Common myeloid progenitor, CD34-positive (primary cell): ENCODE results near the gene POU3F4.
A peak's percentile ranks its signal among the peaks of the same experiment; 100 is the strongest.

ENCODE experiments used
- CTCF ChIA-PET: fragments of 350-600 bp; sonication (Branson Sonifier 250); formaldehyde crosslinking; loops from one replicate; lab custom pipeline; 2021; ENCODE audit warnings: antibody characterized with exemption; lab: Charles Lee
- POLR2A ChIA-PET: fragments of 350-600 bp; sonication (Branson Sonifier 250); formaldehyde crosslinking; loops from one replicate; lab custom pipeline; 2021; ENCODE audit warnings: antibody characterized with exemption; lab: Charles Lee
- DNase-seq, 3 donors: peaks; one replicate each; pipeline versions ENCODE4 v3.0.0 to v3.0.0-alpha.2; 2013
- H3K27ac ChIP-seq, 2 experiments: 1 replicate in 1 of 2; 2 replicates in 1 of 2; pipeline ENCODE4 v1.7.0; 2013; ENCODE audit warnings: inconsistent platforms in 2 of 2, low read length in 2 of 2, mild to moderate bottlenecking in 2 of 2, low read depth in 1 of 2, moderate library complexity in 1 of 2; ENCODE audit not compliant: severe bottlenecking in 2 of 2, insufficient read depth in 1 of 2, poor library complexity in 1 of 2
- H3K27me3 ChIP-seq, 5 experiments: replicated peaks in 2 of 5; 1 replicate in 3 of 5; 2 replicates in 2 of 5; pipeline versions ENCODE4 v1.6.1 to v1.7.0; 2013; ENCODE audit warnings: low read length in 4 of 5, mild to moderate bottlenecking in 2 of 5, moderate library complexity in 2 of 5, inconsistent platforms in 1 of 5; ENCODE audit not compliant: insufficient read depth in 5 of 5, control insufficient read depth in 4 of 5
- H3K36me3 ChIP-seq, 4 experiments: 1 replicate in 2 of 4; 2 replicates in 2 of 4; pipeline versions ENCODE4 v1.6.1 to v1.7.0; 2013; ENCODE audit warnings: low read length in 3 of 4, control low read depth in 1 of 4, mild to moderate bottlenecking in 1 of 4; ENCODE audit not compliant: control insufficient read depth in 4 of 4, insufficient read depth in 4 of 4
- H3K4me1 ChIP-seq, 4 experiments: 1 replicate in 3 of 4; 2 replicates in 1 of 4; pipeline versions ENCODE4 v1.6.1 to v1.7.1; 2013; ENCODE audit warnings: low read length in 3 of 4, mild to moderate bottlenecking in 3 of 4, control low read depth in 1 of 4, inconsistent platforms in 1 of 4, moderate library complexity in 1 of 4; ENCODE audit not compliant: control insufficient read depth in 4 of 4, insufficient read depth in 4 of 4; ENCODE audit errors: control extremely low read depth in 1 of 4
- H3K4me3 ChIP-seq, 7 experiments: 1 replicate in 4 of 7; 2 replicates in 3 of 7; pipeline versions ENCODE4 v1.5.1 to v1.7.0; 2013; ENCODE audit warnings: mild to moderate bottlenecking in 7 of 7, low read length in 6 of 7, moderate library complexity in 6 of 7, inconsistent platforms in 2 of 7, low read depth in 2 of 7, control low read depth in 1 of 7; ENCODE audit not compliant: insufficient read depth in 4 of 7, control insufficient read depth in 1 of 7; ENCODE audit errors: extremely low read depth in 1 of 7
- H3K9me3 ChIP-seq, 5 experiments: 1 replicate in 4 of 5; 2 replicates in 1 of 5; pipeline versions ENCODE4 v1.6.1 to v1.7.1; 2013; ENCODE audit warnings: low read length in 4 of 5, mild to moderate bottlenecking in 2 of 5, inconsistent platforms in 1 of 5, low read depth in 1 of 5, moderate library complexity in 1 of 5; ENCODE audit not compliant: control insufficient read depth in 4 of 5, insufficient read depth in 2 of 5; ENCODE audit errors: control extremely low read depth in 1 of 5
- WGBS: methylation state at CpG from one replicate; pipeline ENCODE4 v1.1.5; 2013; ENCODE audit not compliant: insufficient coverage; 5-methylcytosine and 5-hydroxymethylcytosine counted together

The POU3F4 gene

GRCh38 chrX:83529950-83530349, 21.9 kb downstream of the POU3F4 start:
- Histone ChIP-seq H3K9me3 (no peaks in the 10 kb centered on the region), H3K36me3 (no peaks in the 10 kb centered on the region), H3K27ac (no peak overlapping the region), H3K27me3 (peaks cover 0 to 6% (median 0%) of the 10 kb centered on the region in 5 experiments), H3K4me3 (no peak overlapping the region), H3K4me1 (no peaks in the 10 kb centered on the region)
- no peak for DNase-seq
- no CpG with 5 or more reads among the region's 1 CpG for WGBS
- ChIA-PET POLR2A (no interaction called here), CTCF (interaction anchor here (1.4 kb wide), 1 partner anchor 60 kb away, joined by 5 read pairs; no protein-coding TSS in a partner anchor)

GRCh38 chrX:83535417-83536196, 27.5 kb downstream of the POU3F4 start:
- CTCF ChIA-PET: no interaction called here
- Histone ChIP-seq H3K9me3 (no peaks in the 10 kb centered on the region), H3K27me3 (peaks cover 0 to 2% (median 0%) of the 10 kb centered on the region in 5 experiments), H3K4me3 (peak overlapping the region in 4 of 7 experiments; percentile 12 to 77 (median 24)), H3K36me3 (no peaks in the 10 kb centered on the region), H3K27ac (no peak overlapping the region), H3K4me1 (no peaks in the 10 kb centered on the region)
- peak in 1 of 3 donors; percentile 4 for DNase-seq
- POLR2A ChIA-PET: no interaction called here
- WGBS: 69% methylated on average over 6 of the region's 7 CpGs
